GM19328 (cell line): ENCODE measurements around the gene CCDC6.
"Not testable (repeated sequence)": the region's sequence is repeated elsewhere in the genome, so short reads cannot be mapped to it uniquely, and the experiment has no call there.

ENCODE experiments used
- ATAC-seq: cut with Tn5 transposase; IDR thresholded peaks from one replicate; pipeline ENCODE4 v1.9.1; 2021; ENCODE audit warnings: mild to moderate bottlenecking, moderate library complexity; ENCODE audit not compliant: unreplicated experiment

CCDC6 gene

DNA sequence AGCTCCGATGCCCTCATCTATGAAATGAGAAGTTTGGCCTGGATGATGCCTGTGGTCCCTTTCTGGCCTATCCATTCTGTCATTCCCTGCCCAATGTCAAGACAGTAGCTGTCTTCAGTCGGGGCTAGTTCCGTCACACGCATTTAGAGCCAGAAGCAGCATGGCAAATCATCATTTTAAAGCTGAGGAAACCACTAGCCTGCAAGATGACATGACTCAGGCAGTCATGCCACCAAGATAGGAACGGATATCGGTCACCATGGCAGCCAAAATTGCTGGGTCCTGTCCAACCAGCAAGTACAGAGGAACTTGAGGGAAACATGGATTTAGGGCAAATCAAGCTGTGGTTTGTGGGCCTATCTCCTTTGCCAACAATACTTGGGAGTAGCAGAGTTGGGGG lies 88.6 kb downstream of the CCDC6 start:
- ATAC-seq, result no peak

GRCh38 chr10:59814878-59815277 lies 91.5 kb downstream of the CCDC6 start:
- no peak for ATAC-seq

DNA sequence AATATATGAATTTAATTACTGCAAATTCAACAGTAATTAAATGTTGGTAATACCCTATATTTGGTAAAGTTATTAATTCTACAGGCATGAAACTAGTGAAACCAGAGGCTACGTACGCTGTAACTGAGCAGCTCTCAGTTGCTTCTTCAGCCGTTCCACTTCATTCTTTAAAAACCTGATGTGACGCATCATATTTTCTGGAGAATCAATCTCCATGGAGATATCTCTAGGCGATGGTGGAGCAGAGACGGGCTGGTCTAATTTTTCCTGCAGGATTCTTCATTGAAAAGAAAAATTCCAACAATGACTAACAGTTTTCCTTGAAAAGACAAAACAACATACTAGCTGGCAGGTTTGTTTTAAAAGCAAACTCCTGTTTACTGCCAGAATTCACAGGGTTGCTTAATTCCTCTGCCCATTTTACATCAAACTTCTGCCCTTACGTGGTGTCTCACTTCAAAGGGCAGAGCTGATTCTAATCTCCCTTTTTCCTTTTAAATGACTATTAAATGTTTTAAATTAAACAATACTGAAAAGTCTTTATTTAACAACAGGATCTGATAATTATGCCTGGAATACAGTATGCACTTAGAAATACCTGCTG lies 93.7 kb downstream of the CCDC6 start:
- no peak for ATAC-seq

DNA sequence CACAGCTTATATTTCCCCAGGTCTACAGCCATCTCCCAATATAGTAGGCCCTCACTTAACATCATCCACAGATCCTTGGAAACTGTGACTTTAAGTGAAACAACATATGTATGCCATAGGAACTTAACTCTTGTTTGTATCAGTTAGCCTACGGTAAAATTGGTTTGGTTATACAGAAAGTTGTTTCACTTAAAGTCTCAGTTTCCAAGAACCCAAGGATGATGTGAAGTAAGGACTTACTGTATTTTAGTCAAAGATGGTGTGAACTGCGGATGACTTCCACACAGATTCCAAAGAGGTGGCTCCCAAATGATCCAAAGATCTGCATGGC lies 96.7 kb downstream of the CCDC6 start:
- ATAC-seq, result no peak

DNA sequence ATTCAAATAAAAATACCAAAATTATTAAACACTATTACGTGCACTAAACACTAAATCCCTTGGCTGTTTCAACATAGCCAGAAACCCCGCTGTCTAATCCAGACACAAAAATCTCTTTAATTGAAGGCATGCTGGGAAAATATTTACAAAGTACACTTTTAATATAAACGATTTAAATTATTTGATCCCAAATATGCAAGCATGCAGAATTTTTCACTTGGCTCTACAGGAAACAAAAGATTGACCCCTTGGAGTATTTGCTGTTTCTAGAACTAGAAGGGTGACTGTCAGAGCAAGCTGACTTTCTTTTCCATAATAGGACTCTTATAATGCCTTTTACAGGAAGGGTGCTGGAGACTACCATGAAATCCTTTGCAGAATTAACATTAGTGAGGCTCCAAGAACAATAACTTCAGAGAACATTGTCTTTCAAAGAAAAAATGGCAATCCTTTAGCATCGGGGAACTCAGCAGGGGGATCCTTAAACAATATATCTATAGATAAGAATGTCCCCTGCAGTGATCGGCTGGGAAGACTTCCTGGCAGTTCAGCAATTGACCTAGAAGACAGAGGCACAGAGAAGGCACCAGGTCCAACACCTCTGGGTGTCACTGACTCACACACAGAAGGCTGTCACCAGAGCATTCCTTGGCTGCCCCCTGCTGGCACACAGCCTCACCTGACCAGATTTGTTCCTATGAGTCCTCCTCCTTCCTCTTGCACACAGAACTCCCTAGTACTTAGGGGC lies 97.3 kb downstream of the CCDC6 start:
- ATAC-seq, result peak; percentile 85

DNA sequence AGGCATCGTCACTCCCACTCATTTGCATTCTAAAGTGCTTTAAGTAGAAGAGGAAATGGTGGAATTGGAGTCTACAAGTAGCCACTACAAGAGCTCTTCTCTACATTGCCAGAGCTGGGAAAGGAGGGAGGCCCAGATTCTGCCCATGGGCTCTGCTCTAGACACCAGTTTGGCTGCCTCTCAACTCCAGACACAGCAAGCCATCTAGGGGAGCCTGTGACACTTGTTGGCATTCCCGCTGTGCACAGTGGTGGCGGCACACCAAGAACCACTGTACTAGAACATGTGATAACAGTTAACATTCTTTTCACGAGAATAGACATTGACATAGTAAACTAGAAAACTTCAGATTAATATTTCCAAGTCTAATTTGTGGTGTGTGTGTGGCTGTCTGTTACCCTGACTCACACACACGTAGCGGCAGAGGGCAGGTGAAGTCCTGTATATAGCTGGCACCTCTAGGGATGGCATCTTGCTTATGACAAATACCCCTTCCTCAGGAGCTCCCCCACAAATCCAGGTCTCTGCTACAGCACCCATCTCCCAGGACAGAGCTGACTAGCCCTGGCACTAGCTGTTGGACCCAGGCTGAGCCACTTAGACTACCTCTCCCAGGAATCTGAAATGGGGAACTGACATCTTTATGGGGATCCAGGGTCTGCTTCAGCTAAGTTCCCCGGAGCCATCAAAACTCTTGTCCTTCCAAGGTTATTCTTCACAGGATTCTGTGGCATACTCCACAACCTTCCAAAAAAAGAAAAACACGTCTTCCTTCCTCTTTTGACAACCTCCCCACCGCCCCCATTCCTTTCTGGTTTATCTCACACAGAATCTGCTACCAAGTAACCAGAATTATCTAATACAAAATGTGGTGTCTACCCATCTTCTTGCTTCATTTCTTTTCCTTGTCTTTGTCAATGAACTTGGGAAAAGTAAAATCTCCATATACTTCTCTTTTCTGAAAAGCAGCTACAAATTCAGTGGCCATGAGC lies 98.4 kb downstream of the CCDC6 start:
- no peak for ATAC-seq

DNA sequence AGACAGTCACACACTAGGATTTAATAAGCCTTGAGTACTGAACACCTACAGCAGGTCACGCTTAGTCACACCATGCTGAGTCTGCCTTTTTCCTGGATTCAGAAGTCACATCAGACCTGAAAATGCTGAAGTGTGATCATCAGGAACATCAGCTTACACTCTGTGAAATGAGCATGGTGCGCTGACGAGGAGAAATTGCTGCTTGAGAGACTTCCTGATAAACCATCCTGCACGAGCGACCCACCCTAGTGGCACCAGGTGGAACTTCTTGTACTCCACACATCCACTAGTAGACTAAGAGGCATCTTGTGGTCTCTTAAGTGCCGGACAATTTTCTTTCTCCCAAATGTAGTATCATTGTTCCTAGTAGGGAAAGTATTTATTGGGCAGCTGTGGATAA lies 101.3 kb downstream of the CCDC6 start:
- no peak for ATAC-seq

- no peak for ATAC-seq
Measured at GRCh38 chr10:59804220-59804619, 102.1 kb downstream of the CCDC6 start.

DNA sequence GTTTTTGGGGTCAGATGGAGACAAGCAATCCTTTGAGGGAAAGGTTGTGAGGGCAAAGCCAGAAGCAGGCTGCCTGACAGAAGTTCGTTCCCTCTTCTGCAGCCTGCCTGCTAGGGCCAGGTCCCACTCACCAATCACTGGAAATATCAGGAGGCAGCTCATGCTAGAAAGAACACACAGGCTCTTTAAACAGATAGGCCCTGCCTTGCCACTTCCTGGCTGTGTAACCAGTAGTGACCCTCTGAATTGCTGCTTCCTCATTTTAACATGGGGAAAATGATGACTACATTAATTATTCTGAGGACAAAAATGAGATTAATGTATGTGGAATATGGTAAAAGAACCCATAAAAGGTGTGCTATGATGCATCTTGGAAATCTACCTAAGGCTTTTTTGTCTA lies 102.6 kb downstream of the CCDC6 start:
- no peak for ATAC-seq

DNA sequence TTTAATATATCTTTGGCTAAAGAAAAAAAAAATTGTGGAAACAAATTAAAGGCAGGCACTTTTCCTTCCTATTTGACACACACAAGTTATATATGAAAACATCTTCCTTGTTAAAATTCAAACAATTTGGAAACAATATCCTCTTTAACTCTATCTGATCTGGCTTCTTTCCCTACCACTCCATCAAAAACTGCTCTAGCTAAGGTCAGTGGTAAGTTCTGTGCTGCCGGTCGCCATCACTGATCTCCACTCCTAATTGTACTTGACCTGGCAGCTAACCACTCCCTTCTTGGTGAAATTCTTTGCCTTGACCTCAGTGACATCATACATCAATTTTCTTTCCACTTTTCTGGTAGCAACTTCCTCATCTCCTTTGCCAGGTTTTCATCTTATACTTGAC lies 105.2 kb downstream of the CCDC6 start:
- no peak for ATAC-seq

DNA sequence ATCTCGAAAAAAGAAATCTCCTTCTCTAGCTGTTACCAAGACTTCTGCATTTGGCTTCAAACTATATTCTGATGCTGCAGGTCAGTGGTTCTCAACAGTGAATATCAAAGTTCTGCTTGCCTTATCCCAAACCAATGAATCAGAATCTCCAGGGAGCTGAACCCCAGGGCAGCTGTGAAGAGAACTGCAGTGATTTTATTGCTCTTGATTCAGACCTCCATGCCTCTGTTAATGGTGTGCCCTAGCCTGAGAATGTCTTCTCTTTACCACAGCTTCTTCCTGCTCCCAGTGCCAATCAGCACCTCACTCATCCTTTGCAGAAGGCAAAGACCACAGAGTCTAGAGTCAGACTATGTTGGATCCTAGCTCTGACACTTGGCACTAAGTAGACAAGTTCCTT lies 106.9 kb downstream of the CCDC6 start:
- ATAC-seq, result no peak

- ATAC-seq, result no peak
Measured at GRCh38 chr10:59793919-59794318, 112.4 kb downstream of the CCDC6 start.

GRCh38 chr10:59792812-59793211 lies 113.5 kb downstream of the CCDC6 start:
- no peak for ATAC-seq

DNA sequence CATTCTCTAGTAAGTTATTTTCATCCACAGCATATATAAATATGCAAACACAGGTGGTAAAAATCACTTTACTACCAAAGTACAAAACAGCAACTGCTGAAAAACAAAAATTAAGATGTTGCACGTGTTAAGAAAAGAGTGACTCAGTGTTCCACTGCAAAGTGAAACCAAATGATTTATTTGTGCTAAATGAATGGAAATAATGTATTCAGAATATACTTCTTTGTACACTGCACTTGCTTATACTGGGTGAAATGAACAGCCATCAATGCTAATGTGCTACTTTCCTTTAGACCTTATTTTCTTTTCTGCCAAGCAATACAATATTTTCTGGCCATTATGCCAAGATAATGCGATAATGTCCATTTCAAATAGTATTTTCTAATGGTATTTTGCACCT lies 114.8 kb downstream of the CCDC6 start:
- ATAC-seq, result no peak

- ATAC-seq, result not testable (repeated sequence)
Measured at GRCh38 chr10:59790080-59790479, 116.3 kb downstream of the CCDC6 start.

GRCh38 chr10:59788914-59789313 lies 117.4 kb downstream of the CCDC6 start:
- ATAC-seq, result not testable (repeated sequence)

DNA sequence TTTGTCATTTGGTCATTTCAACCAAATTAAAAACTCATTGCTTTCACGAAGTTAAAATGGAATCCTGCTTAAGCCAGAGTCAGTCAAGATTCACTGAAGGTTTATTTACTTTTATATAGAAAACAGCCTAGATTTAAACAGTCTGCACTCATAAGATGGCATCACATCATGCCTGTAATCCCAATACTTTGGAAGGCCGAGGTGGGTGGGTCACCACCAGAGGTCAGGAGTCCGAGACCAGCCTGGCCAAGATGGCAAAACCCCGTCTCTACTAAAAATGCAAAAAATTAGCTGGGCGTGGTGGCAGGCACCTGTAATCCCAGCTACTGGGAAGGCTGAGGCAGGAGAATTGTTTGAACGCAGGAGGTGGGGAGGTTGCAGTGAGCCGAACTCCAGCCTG lies 119.3 kb downstream of the CCDC6 start:
- ATAC-seq, result not testable (repeated sequence)

DNA sequence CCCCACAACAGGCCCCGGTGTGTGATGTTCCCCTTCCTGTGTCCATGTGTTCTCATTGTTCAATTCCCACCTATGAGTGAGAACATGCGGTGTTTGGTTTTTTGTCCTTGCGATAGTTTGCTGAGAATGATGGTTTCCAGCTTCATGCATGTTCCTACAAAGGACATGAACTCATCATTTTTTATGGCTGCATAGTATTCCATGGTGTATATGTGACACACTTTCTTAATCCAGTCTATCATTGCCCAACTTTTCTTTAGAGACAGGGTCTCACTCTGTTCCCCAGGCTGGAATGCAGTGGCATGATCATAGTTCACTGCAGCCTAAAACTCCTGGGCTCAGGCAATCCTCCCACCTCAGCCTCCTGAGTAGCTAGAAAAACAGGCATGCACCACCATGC lies 120.9 kb downstream of the CCDC6 start:
- ATAC-seq, result not testable (repeated sequence)

DNA sequence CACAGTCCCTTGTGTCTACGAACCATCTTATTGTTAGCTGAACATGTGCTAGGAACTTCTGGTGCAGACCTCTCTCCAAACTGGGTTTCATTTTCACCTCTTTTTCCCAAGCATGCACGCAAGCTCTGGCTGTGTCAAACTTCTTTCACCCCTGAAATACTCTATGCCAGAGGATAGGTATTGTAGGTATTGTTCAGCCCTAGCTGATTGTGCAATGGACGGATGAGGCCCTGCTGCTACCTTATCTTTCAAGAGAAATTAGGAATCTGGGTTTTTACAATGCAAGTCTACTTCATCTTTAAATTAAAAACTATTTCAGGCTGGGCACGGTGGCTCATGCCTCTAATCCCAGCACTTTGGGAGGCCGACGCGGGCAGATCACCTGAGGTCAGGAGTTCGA lies 124.8 kb downstream of the CCDC6 start:
- ATAC-seq, result no peak

- ATAC-seq, result no peak
Measured at GRCh38 chr10:59779756-59780533, 126.4 kb downstream of the CCDC6 start.

- no peak for ATAC-seq
Measured at GRCh38 chr10:59774451-59774850, 131.9 kb downstream of the CCDC6 start.
